Measurements from ENCODE around the gene SH3GL1. TPM values are rescaled to one million over a fixed set of nuclear protein-coding genes. Genes with fewer than 3 reads are reported as not detected.
A peak's percentile ranks its signal among the peaks of the same experiment; 100 is the strongest.

The SH3GL1 gene
- total and polyA plus RNA-seq, 2 experiments from 2014 or later, result 73.1 to 89.5 TPM

DNA sequence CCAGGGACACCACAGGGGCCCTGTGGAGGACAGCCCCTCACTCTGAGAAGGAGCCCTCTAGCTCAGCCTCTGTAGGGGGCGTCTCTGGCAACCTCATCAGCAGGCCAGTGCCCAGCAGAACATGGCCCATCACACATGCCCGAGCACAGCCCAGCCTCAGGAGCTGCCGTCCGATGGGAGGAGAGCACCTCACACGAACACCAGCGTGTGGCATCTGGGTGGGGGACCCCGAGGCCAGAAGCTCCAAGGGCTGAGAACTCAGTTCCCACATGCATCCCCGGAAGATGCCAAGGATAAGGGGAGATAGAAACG, 11.3 kb downstream of the SH3GL1 start:
- no peak overlapping the region for H3K4me3 ChIP-seq
- no peak overlapping the region for H3K4me2 ChIP-seq
- no peaks in the 10 kb centered on the region for H3K9me2 ChIP-seq (ENCODE audit: insufficient read depth)
- H3F3A ChIP-seq (replicated peaks; ENCODE audit: low read depth), result peaks cover 10% of the 10 kb centered on the region; the same call in 1 of the 2 replicates
- peak overlapping the region; percentile 27; the same call in 1 of the 3 replicates for H3K4me3 Mint-ChIP-seq
- H3K4me1 Mint-ChIP-seq, result peaks cover 50% of the 10 kb centered on the region
- peaks cover 14% of the 10 kb centered on the region; the same call in 2 of the 3 replicates for H3K36me3 Mint-ChIP-seq (ENCODE audit: low read depth)
- no peaks in the 10 kb centered on the region for H3K27me3 ChIP-seq (ENCODE audit: insufficient read depth)
- no peak overlapping the region for H3K27ac ChIP-seq (ENCODE audit: low read depth)
- ATAC-seq (no peak), DNase-seq (ENCODE audit: low spot score) (no peak)
- peaks cover 97% of the 10 kb centered on the region for H3K79me2 ChIP-seq (replicated peaks; ENCODE audit: insufficient read depth)
- peaks cover 22% of the 10 kb centered on the region for H3K27me3 Mint-ChIP-seq (ENCODE audit: insufficient read depth, low read depth, poor library complexity)
- H3K36me3 ChIP-seq (ENCODE audit: insufficient read depth), result no peaks in the 10 kb centered on the region
- H3K4me1 ChIP-seq (ENCODE audit: insufficient read depth), result peaks cover 22% of the 10 kb centered on the region
- H3K9me3 Mint-ChIP-seq, result no peaks in the 10 kb centered on the region
- no peak overlapping the region for H2AFZ ChIP-seq
- H4K20me1 ChIP-seq (replicated peaks; ENCODE audit: insufficient read depth), result peaks cover 62% of the 10 kb centered on the region
- peak overlapping the region; percentile 76 for H3K27ac Mint-ChIP-seq
- TF ChIP-seq, protein P1, sequence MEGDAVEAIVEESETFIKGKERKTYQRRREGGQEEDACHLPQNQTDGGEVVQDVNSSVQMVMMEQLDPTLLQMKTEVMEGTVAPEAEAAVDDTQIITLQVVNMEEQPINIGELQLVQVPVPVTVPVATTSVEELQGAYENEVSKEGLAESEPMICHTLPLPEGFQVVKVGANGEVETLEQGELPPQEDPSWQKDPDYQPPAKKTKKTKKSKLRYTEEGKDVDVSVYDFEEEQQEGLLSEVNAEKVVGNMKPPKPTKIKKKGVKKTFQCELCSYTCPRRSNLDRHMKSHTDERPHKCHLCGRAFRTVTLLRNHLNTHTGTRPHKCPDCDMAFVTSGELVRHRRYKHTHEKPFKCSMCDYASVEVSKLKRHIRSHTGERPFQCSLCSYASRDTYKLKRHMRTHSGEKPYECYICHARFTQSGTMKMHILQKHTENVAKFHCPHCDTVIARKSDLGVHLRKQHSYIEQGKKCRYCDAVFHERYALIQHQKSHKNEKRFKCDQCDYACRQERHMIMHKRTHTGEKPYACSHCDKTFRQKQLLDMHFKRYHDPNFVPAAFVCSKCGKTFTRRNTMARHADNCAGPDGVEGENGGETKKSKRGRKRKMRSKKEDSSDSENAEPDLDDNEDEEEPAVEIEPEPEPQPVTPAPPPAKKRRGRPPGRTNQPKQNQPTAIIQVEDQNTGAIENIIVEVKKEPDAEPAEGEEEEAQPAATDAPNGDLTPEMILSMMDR (conservative IDR thresholded peaks at IDR 0.05; ENCODE audit: low read depth in 2 of 2), result 0 out of 4 replicates have a peak, but pooled peaks of 1 of the 2 experiments have one; percentile 2
- TF ChIP-seq, protein P2, sequence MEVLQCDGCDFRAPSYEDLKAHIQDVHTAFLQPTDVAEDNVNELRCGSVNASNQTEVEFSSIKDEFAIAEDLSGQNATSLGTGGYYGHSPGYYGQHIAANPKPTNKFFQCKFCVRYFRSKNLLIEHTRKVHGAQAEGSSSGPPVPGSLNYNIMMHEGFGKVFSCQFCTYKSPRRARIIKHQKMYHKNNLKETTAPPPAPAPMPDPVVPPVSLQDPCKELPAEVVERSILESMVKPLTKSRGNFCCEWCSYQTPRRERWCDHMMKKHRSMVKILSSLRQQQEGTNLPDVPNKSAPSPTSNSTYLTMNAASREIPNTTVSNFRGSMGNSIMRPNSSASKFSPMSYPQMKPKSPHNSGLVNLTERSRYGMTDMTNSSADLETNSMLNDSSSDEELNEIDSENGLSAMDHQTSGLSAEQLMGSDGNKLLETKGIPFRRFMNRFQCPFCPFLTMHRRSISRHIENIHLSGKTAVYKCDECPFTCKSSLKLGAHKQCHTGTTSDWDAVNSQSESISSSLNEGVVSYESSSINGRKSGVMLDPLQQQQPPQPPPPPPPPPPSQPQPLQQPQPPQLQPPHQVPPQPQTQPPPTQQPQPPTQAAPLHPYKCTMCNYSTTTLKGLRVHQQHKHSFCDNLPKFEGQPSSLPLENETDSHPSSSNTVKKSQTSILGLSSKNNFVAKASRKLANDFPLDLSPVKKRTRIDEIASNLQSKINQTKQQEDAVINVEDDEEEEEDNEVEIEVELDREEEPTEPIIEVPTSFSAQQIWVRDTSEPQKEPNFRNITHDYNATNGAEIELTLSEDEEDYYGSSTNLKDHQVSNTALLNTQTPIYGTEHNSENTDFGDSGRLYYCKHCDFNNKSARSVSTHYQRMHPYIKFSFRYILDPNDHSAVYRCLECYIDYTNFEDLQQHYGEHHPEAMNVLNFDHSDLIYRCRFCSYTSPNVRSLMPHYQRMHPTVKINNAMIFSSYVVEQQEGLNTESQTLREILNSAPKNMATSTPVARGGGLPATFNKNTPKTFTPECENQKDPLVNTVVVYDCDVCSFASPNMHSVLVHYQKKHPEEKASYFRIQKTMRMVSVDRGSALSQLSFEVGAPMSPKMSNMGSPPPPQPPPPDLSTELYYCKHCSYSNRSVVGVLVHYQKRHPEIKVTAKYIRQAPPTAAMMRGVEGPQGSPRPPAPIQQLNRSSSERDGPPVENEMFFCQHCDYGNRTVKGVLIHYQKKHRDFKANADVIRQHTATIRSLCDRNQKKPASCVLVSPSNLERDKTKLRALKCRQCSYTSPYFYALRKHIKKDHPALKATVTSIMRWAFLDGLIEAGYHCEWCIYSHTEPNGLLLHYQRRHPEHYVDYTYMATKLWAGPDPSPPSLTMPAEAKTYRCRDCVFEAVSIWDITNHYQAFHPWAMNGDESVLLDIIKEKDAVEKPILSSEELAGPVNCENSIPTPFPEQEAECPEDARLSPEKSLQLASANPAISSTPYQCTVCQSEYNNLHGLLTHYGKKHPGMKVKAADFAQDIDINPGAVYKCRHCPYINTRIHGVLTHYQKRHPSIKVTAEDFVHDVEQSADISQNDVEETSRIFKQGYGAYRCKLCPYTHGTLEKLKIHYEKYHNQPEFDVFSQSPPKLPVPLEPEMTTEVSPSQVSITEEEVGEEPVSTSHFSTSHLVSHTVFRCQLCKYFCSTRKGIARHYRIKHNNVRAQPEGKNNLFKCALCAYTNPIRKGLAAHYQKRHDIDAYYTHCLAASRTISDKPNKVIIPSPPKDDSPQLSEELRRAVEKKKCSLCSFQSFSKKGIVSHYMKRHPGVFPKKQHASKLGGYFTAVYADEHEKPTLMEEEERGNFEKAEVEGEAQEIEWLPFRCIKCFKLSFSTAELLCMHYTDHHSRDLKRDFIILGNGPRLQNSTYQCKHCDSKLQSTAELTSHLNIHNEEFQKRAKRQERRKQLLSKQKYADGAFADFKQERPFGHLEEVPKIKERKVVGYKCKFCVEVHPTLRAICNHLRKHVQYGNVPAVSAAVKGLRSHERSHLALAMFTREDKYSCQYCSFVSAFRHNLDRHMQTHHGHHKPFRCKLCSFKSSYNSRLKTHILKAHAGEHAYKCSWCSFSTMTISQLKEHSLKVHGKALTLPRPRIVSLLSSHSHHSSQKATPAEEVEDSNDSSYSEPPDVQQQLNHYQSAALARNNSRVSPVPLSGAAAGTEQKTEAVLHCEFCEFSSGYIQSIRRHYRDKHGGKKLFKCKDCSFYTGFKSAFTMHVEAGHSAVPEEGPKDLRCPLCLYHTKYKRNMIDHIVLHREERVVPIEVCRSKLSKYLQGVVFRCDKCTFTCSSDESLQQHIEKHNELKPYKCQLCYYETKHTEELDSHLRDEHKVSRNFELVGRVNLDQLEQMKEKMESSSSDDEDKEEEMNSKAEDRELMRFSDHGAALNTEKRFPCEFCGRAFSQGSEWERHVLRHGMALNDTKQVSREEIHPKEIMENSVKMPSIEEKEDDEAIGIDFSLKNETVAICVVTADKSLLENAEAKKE (CRISPR knock-in tag; IDR thresholded peaks at IDR 0.05), result no peak
- TF ChIP-seq, protein P3, sequence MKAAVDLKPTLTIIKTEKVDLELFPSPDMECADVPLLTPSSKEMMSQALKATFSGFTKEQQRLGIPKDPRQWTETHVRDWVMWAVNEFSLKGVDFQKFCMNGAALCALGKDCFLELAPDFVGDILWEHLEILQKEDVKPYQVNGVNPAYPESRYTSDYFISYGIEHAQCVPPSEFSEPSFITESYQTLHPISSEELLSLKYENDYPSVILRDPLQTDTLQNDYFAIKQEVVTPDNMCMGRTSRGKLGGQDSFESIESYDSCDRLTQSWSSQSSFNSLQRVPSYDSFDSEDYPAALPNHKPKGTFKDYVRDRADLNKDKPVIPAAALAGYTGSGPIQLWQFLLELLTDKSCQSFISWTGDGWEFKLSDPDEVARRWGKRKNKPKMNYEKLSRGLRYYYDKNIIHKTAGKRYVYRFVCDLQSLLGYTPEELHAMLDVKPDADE (IDR thresholded peaks at IDR 0.05), result no peak
- no peak for TF ChIP-seq NANOG (IDR thresholded peaks at IDR 0.05; ENCODE audit: borderline replicate concordance)
